NCI-H526 treated with DMSO at 0.1 percent for 48 hours (cell line): ENCODE measurements around the gene TPTE2.
A peak's percentile ranks its signal among the peaks of the same experiment; 100 is the strongest.
"Not testable (repeated sequence)": the region's sequence is repeated elsewhere in the genome, so short reads cannot be mapped to it uniquely, and the experiment has no call there.

ENCODE experiments used
- DNase-seq: peaks from one replicate; lab custom pipeline; 2025; lab: John Stamatoyannopoulos, UW

Gene TPTE2

DNA sequence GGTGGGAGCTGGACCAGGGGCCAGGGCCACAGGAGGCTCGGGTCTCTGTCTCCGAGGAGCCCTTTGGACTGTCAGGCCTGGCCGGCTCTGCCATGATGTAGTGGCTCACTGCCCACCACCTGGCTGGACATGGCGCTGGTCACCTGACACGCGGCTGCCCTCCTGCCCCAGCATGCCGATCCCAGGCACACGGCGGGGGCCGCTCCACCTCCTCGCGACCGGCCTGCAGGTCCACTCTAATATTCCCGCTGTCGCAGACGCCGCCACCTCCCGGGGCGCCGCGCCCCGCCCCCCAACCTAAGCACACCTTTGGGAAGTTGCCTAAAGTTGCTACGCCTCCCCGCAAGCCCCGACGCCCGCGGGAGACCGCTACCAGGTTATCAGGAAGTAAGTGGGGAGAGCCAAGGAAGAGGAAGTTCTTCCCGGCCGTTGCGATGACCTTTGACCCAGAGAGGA lies at the start of gene TPTE2:
TPTE2 (minus strand) TSS at position 406 of the 456 bp plus-strand sequence. CDS start 58,298 bp downstream, outside the sequence.
- not testable (repeated sequence) for DNase-seq

DNA sequence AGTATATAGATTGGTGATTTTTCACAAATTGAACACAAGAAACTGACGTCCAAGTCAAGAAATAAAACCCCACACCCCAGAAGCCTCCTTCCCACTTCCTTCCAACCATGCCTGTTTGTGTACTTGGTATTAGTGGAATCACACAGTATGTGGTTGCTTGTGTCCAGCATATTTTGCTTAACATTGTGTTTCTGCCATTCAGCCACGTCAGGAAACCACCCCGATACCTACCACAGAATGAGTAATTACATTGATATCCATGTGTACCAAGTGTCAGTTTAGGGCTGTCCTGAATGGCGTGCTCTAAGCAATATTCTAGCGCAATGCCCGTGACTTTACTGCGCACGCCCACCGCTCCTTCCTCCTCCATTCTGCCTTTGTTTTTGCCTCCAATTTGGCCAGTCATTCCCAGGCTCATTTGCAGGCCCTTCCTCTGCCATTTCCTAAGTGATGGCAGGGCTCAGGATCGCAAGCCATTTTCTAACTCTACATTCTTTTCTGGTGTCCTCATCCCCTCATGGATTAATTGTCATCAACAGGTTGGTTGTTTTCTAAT lies 46.3 kb upstream of the TPTE2 start:
- DNase-seq = no peak

- no peak for DNase-seq
Observed at GRCh38 chr13:19606737-19607136, 45.4 kb upstream of the TPTE2 start.

GRCh38 chr13:19606152-19606551 lies 44.8 kb upstream of the TPTE2 start:
- no peak for DNase-seq

DNA sequence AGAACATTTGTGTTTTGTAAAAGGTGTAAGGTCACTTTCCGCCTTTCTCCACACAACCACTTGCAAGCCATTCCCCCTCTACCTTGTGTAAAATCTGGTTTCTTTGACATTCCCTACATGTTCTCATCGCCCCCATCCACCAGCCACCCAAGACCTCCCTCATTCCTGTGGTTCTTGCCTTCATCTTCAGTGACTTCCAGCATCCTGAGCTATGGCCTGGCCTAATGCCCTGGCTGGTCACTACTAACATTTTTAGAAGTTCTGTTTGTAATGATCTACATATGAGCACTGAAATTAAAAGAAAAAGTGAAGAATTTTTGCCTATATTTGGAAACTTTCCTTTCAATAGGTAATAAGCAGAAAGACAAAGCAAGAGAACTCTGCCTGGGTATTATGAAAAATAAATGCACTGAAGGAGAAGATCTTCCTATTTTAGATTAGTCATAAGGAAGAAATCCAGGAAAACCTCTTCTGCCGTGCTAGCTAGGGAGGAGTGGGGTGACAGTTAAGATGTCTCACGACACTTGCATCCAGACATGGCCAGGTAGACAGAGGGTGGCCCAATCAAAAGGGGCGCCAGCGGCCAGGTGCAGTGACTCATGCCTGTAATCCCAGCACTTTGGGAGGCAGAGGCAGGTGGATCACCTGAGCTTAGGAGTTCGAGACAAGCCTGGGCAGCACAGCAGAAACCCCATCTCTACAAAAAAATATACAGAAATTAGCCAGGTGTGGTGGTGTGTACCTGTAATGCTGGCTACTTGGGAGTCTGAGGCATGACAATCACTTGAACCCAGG lies 44.0 kb upstream of the TPTE2 start:
- DNase-seq = no peak

DNA sequence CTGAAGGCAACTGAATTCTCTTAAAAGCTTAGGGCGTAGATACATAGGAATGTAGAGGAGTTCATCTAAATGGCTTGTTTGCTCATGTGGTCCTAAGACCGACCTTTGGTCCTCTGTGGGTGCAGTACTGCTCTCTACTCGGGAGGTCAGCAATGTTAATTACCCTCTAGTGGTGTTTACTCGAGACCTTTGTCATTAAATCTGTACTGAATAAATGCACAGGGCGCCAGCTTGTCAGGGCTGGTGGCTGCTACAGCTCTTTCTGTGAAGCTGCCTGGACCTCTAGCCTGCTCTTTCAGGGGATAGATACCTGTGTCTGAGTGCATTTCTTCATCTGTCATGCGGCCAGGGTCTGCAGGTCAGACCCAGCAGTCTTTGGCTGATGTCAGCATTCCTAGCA lies 43.0 kb upstream of the TPTE2 start:
- no peak for DNase-seq

DNA sequence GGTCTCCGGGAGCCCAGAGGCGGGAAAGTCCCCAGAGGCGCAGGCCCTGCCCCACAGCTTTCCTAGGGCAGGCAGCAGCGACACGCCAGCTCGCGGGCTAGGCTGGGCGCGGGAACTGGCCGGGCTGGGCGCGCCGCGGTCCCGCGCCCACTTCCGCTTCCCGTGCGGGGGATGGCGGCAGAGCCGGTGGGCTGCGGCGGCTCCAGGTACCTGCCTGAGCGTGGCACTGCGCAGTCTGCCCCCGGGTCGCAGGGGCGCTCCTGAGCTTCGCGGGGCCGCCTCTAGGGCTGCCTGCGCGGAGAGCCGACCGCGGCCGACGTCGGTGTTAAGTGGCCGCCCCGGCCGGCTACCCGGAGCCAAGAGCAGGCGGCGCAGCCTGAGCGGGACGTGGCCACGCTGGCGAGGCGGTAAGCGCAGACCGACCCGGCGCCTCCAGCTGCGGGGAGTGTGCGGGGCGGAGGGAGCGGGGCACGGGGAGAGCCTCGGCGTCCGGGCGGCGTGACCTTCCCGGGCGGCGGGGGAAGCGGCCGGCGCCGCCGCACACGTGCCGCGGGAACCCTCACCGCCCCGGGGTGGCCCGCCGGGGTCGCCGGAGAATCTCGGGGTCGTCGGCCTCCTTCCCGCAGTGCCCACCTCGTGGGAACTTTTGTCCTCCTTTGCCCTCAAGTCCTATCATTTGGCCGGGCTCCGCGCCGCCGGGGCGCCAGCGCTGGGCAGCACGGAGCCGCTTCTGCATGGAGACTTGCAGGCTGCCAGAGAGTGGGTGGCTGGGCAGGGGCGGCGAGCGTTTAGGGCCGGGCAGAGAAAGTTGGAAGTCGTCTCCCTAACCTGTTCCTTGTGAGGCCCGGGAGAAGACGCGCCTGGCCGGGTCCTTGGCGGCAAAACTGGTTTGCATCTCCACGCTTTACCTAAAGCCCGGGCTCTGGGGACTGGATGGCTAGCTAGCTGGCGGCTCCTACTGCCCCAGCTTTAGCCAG lies 40.7 kb upstream of the TPTE2 start:
- peak; percentile 46 for DNase-seq

DNA sequence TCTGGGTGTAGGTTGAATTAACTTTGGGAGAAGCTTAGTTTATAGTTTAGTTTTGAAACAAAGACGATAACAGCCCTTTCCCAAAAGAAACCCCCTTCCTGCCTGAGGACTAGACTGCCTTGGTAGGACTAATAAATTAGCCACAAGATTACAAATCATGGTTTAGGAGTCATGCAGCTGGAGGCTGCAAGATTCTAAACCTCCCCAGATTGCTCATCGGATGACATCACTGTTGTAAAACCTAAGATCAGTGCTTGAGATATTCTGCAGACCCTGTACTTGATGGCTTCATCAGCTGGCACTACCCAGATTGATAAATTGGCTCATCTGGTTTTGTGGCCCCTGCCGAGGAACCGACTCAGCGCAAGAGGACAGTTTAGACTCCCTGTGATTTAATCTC lies 36.2 kb upstream of the TPTE2 start:
- no peak for DNase-seq

- DNase-seq = no peak
Observed at GRCh38 chr13:19596960-19597361, 35.6 kb upstream of the TPTE2 start.

DNA sequence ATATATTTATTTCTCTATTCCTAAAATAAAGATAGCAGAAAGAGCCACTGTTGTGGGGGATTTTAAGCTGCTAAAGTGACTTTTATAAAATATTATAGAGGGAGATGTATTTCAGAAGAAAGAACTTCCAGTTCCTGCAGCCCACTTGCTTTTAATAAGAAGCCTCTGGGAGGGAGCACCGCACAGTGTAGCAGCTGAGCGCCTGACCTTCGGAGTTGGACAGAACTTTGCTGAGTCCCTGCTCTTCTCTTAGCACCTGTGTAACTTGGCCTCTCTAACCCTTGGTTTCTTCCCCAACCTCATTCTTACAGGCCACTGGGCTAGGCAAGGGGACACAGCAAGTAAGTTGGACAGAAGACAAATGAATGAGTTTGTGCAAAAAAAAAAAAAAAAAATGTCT lies 34.8 kb upstream of the TPTE2 start:
- DNase-seq = no peak

GRCh38 chr13:19592657-19593180 lies 31.4 kb upstream of the TPTE2 start:
- no peak for DNase-seq

DNA sequence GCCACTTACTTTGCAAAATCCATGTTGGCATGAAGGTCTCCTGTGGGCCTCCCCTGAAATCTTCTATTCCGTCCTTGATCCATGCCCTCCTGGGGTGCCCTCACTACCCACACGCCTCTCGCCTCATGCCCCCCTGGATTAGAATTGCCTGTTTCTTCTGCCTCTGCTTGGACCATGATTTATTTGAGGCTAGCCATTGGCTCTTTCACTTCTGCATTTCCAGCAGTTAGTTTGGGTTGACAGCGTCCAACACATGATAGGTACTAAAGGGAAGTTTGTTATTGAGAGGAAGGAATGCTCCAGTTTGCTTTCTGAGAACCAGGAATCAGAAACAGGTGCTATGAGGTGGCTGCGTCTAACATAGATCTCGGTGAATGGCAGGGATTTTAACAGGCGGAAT lies 30.5 kb upstream of the TPTE2 start:
- no peak for DNase-seq

DNA sequence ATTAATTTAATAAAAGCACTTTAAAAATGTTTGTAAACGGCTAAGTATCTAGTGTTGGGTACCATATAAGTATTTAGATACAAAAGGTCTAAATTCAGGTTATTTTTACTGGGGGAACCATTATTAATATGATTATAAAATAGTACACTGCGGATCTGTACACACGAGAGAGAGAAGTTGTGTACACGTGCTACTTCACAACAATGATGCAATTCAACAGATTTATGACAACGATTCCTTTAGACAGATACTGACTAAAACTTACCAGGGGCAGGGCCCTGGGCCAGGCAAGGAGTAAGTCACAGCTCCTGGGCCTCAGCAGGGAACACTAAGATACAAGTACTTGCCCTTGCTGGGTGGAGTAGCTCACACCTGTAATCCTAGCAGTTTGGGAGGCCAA lies 29.1 kb upstream of the TPTE2 start:
- no peak for DNase-seq

GRCh38 chr13:19589312-19589711 lies 28.0 kb upstream of the TPTE2 start:
- DNase-seq = no peak

GRCh38 chr13:19587635-19588300 lies 26.4 kb upstream of the TPTE2 start:
- peak; percentile 54 for DNase-seq

- peak; percentile 9 for DNase-seq
Observed at GRCh38 chr13:19586904-19587634, 25.7 kb upstream of the TPTE2 start.

GRCh38 chr13:19581675-19582074 lies 20.3 kb upstream of the TPTE2 start:
- DNase-seq = no peak

GRCh38 chr13:19575230-19575629 lies 13.9 kb upstream of the TPTE2 start:
- no peak for DNase-seq

- no peak for DNase-seq
Observed at GRCh38 chr13:19573120-19573716, 11.9 kb upstream of the TPTE2 start.

DNA sequence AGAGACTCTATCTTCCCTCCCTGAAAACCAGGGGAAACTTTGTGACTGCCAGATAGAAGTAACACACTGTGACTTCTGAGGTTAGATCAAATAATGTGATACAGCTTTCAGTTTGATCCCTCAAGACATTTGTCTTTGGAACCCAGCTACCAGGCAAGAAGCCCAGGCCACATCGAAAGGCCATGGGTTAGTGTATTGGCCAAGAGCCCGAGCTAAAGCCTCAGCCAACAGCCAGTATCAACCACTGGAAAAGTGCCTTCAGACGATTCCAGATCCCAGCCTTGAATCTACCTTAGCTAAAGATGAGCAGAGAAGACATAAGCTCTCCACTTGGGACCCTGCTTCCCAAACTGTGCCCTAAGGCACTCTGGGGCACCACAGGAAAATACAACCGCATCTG lies 10.9 kb upstream of the TPTE2 start:
- DNase-seq = no peak
